Tibial nerve (tissue), 4 donors: ENCODE results near the gene UBE2Z.

ENCODE experiments used
- CTCF ChIP-seq, 5 experiments: fragments of 200-600 bp in 3 of 5; fragments of 450-650 bp in 2 of 5; sonication (generic) in 3 of 5; IDR thresholded peaks; one replicate each; pipeline ENCODE4 v1.5.1; 2016 to 2019; ENCODE audit warnings: antibody characterized with exemption in 5 of 5, mild to moderate bottlenecking in 3 of 5, moderate library complexity in 2 of 5
- EP300 ChIP-seq, 2 donors: sonication (generic); formaldehyde crosslinking; IDR thresholded peaks; one replicate each; pipeline ENCODE4 v1.6.1; 2017; ENCODE audit warnings: antibody characterized with exemption in 2 of 2, mild to moderate bottlenecking in 1 of 2
- POLR2A ChIP-seq, 2 donors: fragments of 450-650 bp; IDR thresholded peaks; one replicate each; pipeline ENCODE4 v1.6.1; 2017; ENCODE audit warnings: antibody characterized with exemption in 2 of 2, mild to moderate bottlenecking in 2 of 2, moderate library complexity in 2 of 2

GRCh38 chr17:48892940-48893645 is 15.1 kb upstream of the UBE2Z start:
- TF ChIP-seq CTCF (IDR thresholded peaks at IDR 0.05): no peak
- no peak for TF ChIP-seq POLR2A (IDR thresholded peaks at IDR 0.05)
- no peak for TF ChIP-seq EP300 (IDR thresholded peaks at IDR 0.05)
